Measurements from ENCODE around the gene COMMD3. TPM values are rescaled to one million over a fixed set of nuclear protein-coding genes. Genes with fewer than 3 reads are reported as not detected.
"Not testable (repeated sequence)": the region's sequence is repeated elsewhere in the genome, so short reads cannot be mapped to it uniquely, and the experiment has no call there.

Gene COMMD3
- total RNA-seq, 1 donor from 2014 or later = 42.3 TPM

GRCh38 chr10:22351131-22351703, 35.0 kb downstream of the COMMD3 start:
- no peak for TF ChIP-seq CTCF (IDR thresholded peaks at IDR 0.05; ENCODE audit: unreplicated experiment)
- no peaks in the 10 kb centered on the region for H3K9me3 Mint-ChIP-seq (ENCODE audit: unreplicated experiment)
- DNase-seq (ENCODE audit: low spot score) = no peak
- H3K4me3 Mint-ChIP-seq (ENCODE audit: unreplicated experiment) = no peak overlapping the region
- peaks cover 6% of the 10 kb centered on the region for H3K27me3 Mint-ChIP-seq (ENCODE audit: unreplicated experiment)
- H3K27ac Mint-ChIP-seq (ENCODE audit: unreplicated experiment) = no peak overlapping the region
- no peaks in the 10 kb centered on the region for H3K36me3 Mint-ChIP-seq (ENCODE audit: low read depth, unreplicated experiment)
- no peaks in the 10 kb centered on the region for H3K4me1 Mint-ChIP-seq (ENCODE audit: unreplicated experiment)

GRCh38 chr10:22356324-22356873, 40.2 kb downstream of the COMMD3 start:
- H3K36me3 Mint-ChIP-seq (ENCODE audit: low read depth, unreplicated experiment) = no peaks in the 10 kb centered on the region
- H3K27me3 Mint-ChIP-seq (ENCODE audit: unreplicated experiment) = no peaks in the 10 kb centered on the region
- no peaks in the 10 kb centered on the region for H3K9me3 Mint-ChIP-seq (ENCODE audit: unreplicated experiment)
- TF ChIP-seq CTCF (IDR thresholded peaks at IDR 0.05; ENCODE audit: unreplicated experiment) = no peak
- no peak overlapping the region for H3K27ac Mint-ChIP-seq (ENCODE audit: unreplicated experiment)
- no peak for DNase-seq (ENCODE audit: low spot score)
- no peak overlapping the region for H3K4me3 Mint-ChIP-seq (ENCODE audit: unreplicated experiment)
- peaks cover 4% of the 10 kb centered on the region for H3K4me1 Mint-ChIP-seq (ENCODE audit: unreplicated experiment)

GRCh38 chr10:22357770-22358169, 41.6 kb downstream of the COMMD3 start:
- H3K4me3 Mint-ChIP-seq (ENCODE audit: unreplicated experiment) = not testable (repeated sequence)

GRCh38 chr10:22363305-22363704, 47.1 kb downstream of the COMMD3 start:
- no peak for TF ChIP-seq CTCF (IDR thresholded peaks at IDR 0.05; ENCODE audit: unreplicated experiment)
- Mint-ChIP-seq H3K27me3 (ENCODE audit: unreplicated experiment) (no peaks in the 10 kb centered on the region), H3K4me1 (ENCODE audit: unreplicated experiment) (peaks cover 4% of the 10 kb centered on the region), H3K27ac (ENCODE audit: unreplicated experiment) (no peak overlapping the region), H3K36me3 (ENCODE audit: low read depth, unreplicated experiment) (no peaks in the 10 kb centered on the region), H3K9me3 (ENCODE audit: unreplicated experiment) (no peaks in the 10 kb centered on the region), H3K4me3 (ENCODE audit: unreplicated experiment) (no peak overlapping the region)
- DNase-seq (ENCODE audit: low spot score) = no peak

More at GRCh38 chr10:22357770-22358169, 41.6 kb downstream of the COMMD3 start:
- H3K27me3 Mint-ChIP-seq (ENCODE audit: unreplicated experiment); H3K9me3 Mint-ChIP-seq (ENCODE audit: unreplicated experiment); DNase-seq (ENCODE audit: low spot score); H3K36me3 Mint-ChIP-seq (ENCODE audit: low read depth, unreplicated experiment); H3K27ac Mint-ChIP-seq (ENCODE audit: unreplicated experiment); H3K4me1 Mint-ChIP-seq (ENCODE audit: unreplicated experiment): not testable (repeated sequence)

GRCh38 chr10:22364407-22365140, 48.4 kb downstream of the COMMD3 start:
- no peaks in the 10 kb centered on the region for H3K36me3 Mint-ChIP-seq (ENCODE audit: low read depth, unreplicated experiment)
- H3K27me3 Mint-ChIP-seq (ENCODE audit: unreplicated experiment) = no peaks in the 10 kb centered on the region
- DNase-seq (ENCODE audit: low spot score) = no peak
- H3K9me3 Mint-ChIP-seq (ENCODE audit: unreplicated experiment) = no peaks in the 10 kb centered on the region
- H3K4me1 Mint-ChIP-seq (ENCODE audit: unreplicated experiment) = peaks cover 4% of the 10 kb centered on the region
- H3K4me3 Mint-ChIP-seq (ENCODE audit: unreplicated experiment) = no peak overlapping the region
- H3K27ac Mint-ChIP-seq (ENCODE audit: unreplicated experiment) = no peak overlapping the region
- TF ChIP-seq CTCF (IDR thresholded peaks at IDR 0.05; ENCODE audit: unreplicated experiment) = no peak

Data from endothelial cell (in vitro differentiated cells).